22Rv1 (cell line): ENCODE data around the gene HPD.
A peak's percentile ranks its signal among the peaks of the same experiment; 100 is the strongest.
"Not testable (repeated sequence)": the region's sequence is repeated elsewhere in the genome, so short reads cannot be mapped to it uniquely, and the experiment has no call there.

Experiments
- H3K27ac ChIP-seq: fragments of 450-650 bp; 2 replicates; pipeline ENCODE4 v1.5.1; 2017
- CTCF ChIP-seq: fragments of 450-650 bp; IDR thresholded peaks from 2 replicates; pipeline ENCODE4 v1.5.1; 2017; ENCODE audit warnings: mild to moderate bottlenecking
- ZFX ChIP-seq: fragments of 450-650 bp; IDR thresholded peaks from 2 replicates; pipeline ENCODE4 v1.6.1; 2017; ENCODE audit warnings: antibody characterized with exemption, borderline replicate concordance

HPD gene

GRCh38 chr12:121793440-121793837 lies 65.2 kb downstream of the HPD start, which contains the start of gene RHOF:
TSS of gene RHOF (minus strand) at chr12:121793688. CDS start at chr12:121793633, 55 bp downstream.
- TF ChIP-seq ZFX (no peak), CTCF (no peak)
- peak within 1 kb of the TSS; percentile 100 for H3K27ac ChIP-seq

- TF ChIP-seq ZFX: no peak
- TF ChIP-seq CTCF: no peak
- peak overlapping the region; percentile 100 for H3K27ac ChIP-seq
Measured at GRCh38 chr12:121792607-121793439, 65.8 kb downstream of the HPD start.

GRCh38 chr12:121791671-121792551 lies 66.7 kb downstream of the HPD start:
- H3K27ac ChIP-seq: peak overlapping the region; percentile 100
- TF ChIP-seq CTCF: no peak
- no peak for TF ChIP-seq ZFX

- not testable (repeated sequence) for H3K27ac ChIP-seq
Measured at GRCh38 chr12:121790785-121791184, 67.9 kb downstream of the HPD start.

- TF ChIP-seq CTCF (no peak), ZFX (no peak)
- H3K27ac ChIP-seq: no peak overlapping the region
Measured at GRCh38 chr12:121789800-121790728, 68.6 kb downstream of the HPD start.
